Nephron progenitor cell (in vitro differentiated cells): ENCODE results near the gene PHLDA1.
"Not testable (repeated sequence)": the region's sequence is repeated elsewhere in the genome, so short reads cannot be mapped to it uniquely, and the experiment has no call there.

Experiments
- DNase-seq: peaks from one replicate; pipeline ENCODE4 v3.0.0; 2021
- H3K27ac Mint-ChIP-seq: 2 replicates; pipeline ENCODE4 v1.8.0; 2021; ENCODE audit warnings: mild to moderate bottlenecking, moderate library complexity, mixed read lengths
- H3K27me3 Mint-ChIP-seq: 2 replicates; pipeline ENCODE4 v1.8.0; 2021; ENCODE audit warnings: mild to moderate bottlenecking, low read depth, mixed read lengths; ENCODE audit not compliant: poor library complexity
- H3K36me3 Mint-ChIP-seq: 2 replicates; pipeline ENCODE4 v1.8.0; 2021; ENCODE audit warnings: low read depth, mixed read lengths
- H3K4me1 Mint-ChIP-seq: 2 replicates; pipeline ENCODE4 v1.8.0; 2021; ENCODE audit warnings: mixed read lengths
- H3K4me3 Mint-ChIP-seq: 2 replicates; pipeline ENCODE4 v1.8.0; 2021; ENCODE audit warnings: mild to moderate bottlenecking, moderate library complexity, mixed read lengths
- H3K9me3 Mint-ChIP-seq: 2 replicates; pipeline ENCODE4 v1.8.0; 2021; ENCODE audit warnings: mild to moderate bottlenecking, moderate library complexity, mixed read lengths
- CTCF ChIP-seq: fragments of 200-600 bp; sonication (generic); IDR thresholded peaks from 2 replicates; pipeline ENCODE4 v1.5.0; 2021; ENCODE audit warnings: antibody characterized with exemption

PHLDA1 gene

GRCh38 chr12:75984577-75985182 lies 46.9 kb downstream of the PHLDA1 start:
- no peak overlapping the region for H3K27ac Mint-ChIP-seq

GRCh38 chr12:75983851-75984250 lies 47.7 kb downstream of the PHLDA1 start:
- H3K27ac Mint-ChIP-seq, H3K36me3 Mint-ChIP-seq, H3K4me3 Mint-ChIP-seq, H3K27me3 Mint-ChIP-seq, DNase-seq: not testable (repeated sequence)
- Mint-ChIP-seq H3K9me3 (peaks cover 15% of the 10 kb centered on the region), H3K4me1 (peaks cover 47% of the 10 kb centered on the region)

More at GRCh38 chr12:75984577-75985182, 46.9 kb downstream of the PHLDA1 start:
- peaks cover 10% of the 10 kb centered on the region for H3K27me3 Mint-ChIP-seq
- H3K4me1 Mint-ChIP-seq, result peaks cover 38% of the 10 kb centered on the region
- no peak overlapping the region for H3K4me3 Mint-ChIP-seq
- no peak for DNase-seq
- no peak for TF ChIP-seq CTCF
- peaks cover 14% of the 10 kb centered on the region for H3K36me3 Mint-ChIP-seq
- H3K9me3 Mint-ChIP-seq, result peaks cover 23% of the 10 kb centered on the region

- H3K9me3 Mint-ChIP-seq, result peaks cover 7% of the 10 kb centered on the region
- peaks cover 4% of the 10 kb centered on the region for H3K27me3 Mint-ChIP-seq
- TF ChIP-seq CTCF, result no peak
- H3K27ac Mint-ChIP-seq, result no peak overlapping the region
- no peak overlapping the region for H3K4me3 Mint-ChIP-seq
- H3K36me3 Mint-ChIP-seq, result peaks cover 2% of the 10 kb centered on the region
- H3K4me1 Mint-ChIP-seq, result peaks cover 54% of the 10 kb centered on the region
- DNase-seq, result no peak
Observed at GRCh38 chr12:75982979-75983660, 48.5 kb downstream of the PHLDA1 start.

GRCh38 chr12:75982169-75982564 lies 49.4 kb downstream of the PHLDA1 start:
- Mint-ChIP-seq H3K36me3 (no peaks in the 10 kb centered on the region), H3K9me3 (no peaks in the 10 kb centered on the region), H3K27ac (peak overlapping the region; percentile 80), H3K4me1 (peaks cover 63% of the 10 kb centered on the region), H3K4me3 (no peak overlapping the region), H3K27me3 (peaks cover 4% of the 10 kb centered on the region)
- no peak for DNase-seq
- no peak for TF ChIP-seq CTCF

GRCh38 chr12:75981247-75982168 lies 50.1 kb downstream of the PHLDA1 start:
- H3K27ac Mint-ChIP-seq, result no peak overlapping the region
- H3K4me1 Mint-ChIP-seq, result peaks cover 67% of the 10 kb centered on the region
- no peaks in the 10 kb centered on the region for H3K9me3 Mint-ChIP-seq
- no peaks in the 10 kb centered on the region for H3K36me3 Mint-ChIP-seq
- TF ChIP-seq CTCF, result no peak
- no peak overlapping the region for H3K4me3 Mint-ChIP-seq
- H3K27me3 Mint-ChIP-seq, result peaks cover 4% of the 10 kb centered on the region
- DNase-seq, result no peak

- Mint-ChIP-seq H3K27me3 (peaks cover 4% of the 10 kb centered on the region), H3K4me1 (peaks cover 83% of the 10 kb centered on the region), H3K4me3 (no peak overlapping the region), H3K36me3 (no peaks in the 10 kb centered on the region), H3K27ac (no peak overlapping the region), H3K9me3 (no peaks in the 10 kb centered on the region)
- no peak for TF ChIP-seq CTCF
- DNase-seq, result no peak
Observed at GRCh38 chr12:75979181-75979580, 52.4 kb downstream of the PHLDA1 start.
